Measurements from ENCODE around the gene RSPH4A. TPM values are rescaled to one million over a fixed set of nuclear protein-coding genes. Genes with fewer than 3 reads are reported as not detected.
"Not testable (repeated sequence)": the region's sequence is repeated elsewhere in the genome, so short reads cannot be mapped to it uniquely, and the experiment has no call there.

The RSPH4A gene
- total RNA-seq, 2 donors from 2014 or later = 0.10 to 0.11 TPM

DNA sequence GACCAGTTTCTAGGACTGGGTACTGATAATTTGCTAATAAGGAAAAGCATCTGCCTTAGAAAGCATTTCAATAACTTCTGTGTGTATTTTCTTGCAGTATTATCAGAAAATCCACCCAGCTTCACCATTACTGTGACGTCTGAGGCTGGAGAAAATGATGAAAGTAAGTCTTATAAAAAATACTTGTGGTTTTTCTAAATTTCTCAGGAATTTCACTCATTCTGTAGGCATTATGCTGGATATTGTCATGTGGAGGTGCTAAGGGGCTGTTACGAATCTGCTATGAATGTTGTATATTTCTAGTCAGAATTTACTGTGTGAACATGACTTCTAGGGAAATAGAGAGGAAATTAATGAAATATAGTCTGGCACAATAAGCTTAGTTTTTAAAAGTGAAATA lies 36.1 kb upstream of the RSPH4A start:
- Histone ChIP-seq H3K36me3 (no peaks in the 10 kb centered on the region), H3K4me1 (no peaks in the 10 kb centered on the region), H3K27ac (no peak overlapping the region), H3K9me3 (no peaks in the 10 kb centered on the region), H3K27me3 (no peaks in the 10 kb centered on the region), H3K9ac (ENCODE audit: low read depth in 2 of 2, low read length in 2 of 2) (no peak overlapping the region), H3K4me3 (no peak overlapping the region)
- intact Hi-C loops (cut with DNase I) = no loop called here
- TF ChIP-seq, protein P1, sequence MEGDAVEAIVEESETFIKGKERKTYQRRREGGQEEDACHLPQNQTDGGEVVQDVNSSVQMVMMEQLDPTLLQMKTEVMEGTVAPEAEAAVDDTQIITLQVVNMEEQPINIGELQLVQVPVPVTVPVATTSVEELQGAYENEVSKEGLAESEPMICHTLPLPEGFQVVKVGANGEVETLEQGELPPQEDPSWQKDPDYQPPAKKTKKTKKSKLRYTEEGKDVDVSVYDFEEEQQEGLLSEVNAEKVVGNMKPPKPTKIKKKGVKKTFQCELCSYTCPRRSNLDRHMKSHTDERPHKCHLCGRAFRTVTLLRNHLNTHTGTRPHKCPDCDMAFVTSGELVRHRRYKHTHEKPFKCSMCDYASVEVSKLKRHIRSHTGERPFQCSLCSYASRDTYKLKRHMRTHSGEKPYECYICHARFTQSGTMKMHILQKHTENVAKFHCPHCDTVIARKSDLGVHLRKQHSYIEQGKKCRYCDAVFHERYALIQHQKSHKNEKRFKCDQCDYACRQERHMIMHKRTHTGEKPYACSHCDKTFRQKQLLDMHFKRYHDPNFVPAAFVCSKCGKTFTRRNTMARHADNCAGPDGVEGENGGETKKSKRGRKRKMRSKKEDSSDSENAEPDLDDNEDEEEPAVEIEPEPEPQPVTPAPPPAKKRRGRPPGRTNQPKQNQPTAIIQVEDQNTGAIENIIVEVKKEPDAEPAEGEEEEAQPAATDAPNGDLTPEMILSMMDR (IDR thresholded peaks at IDR 0.05) = no peak
- DNase-seq = no peak

DNA sequence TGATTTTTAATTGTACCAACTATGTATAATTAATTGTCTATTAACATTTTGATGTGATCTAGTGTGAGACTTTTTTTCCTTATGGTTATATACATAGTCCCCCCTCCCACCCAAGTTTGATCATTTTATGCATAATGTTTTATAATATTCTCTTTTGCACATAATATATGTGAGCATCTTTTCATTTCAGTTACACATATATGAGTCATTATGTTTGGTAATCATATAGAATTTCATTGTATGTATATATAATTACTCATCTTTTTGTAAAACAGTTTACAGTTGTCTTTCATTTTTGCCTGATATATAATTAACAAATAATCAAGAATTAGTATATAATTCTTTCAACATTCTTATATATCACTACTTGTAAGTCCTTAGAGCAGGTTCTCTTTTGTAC lies 30.0 kb upstream of the RSPH4A start:
- Histone ChIP-seq H3K27me3 (no peaks in the 10 kb centered on the region), H3K36me3 (no peaks in the 10 kb centered on the region), H3K9ac (ENCODE audit: low read depth in 2 of 2, low read length in 2 of 2) (no peak overlapping the region), H3K27ac (no peak overlapping the region), H3K4me1 (no peaks in the 10 kb centered on the region), H3K4me3 (no peak overlapping the region), H3K9me3 (no peaks in the 10 kb centered on the region)
- intact Hi-C loops (cut with DNase I) = no loop called here
- TF ChIP-seq, protein P1 (IDR thresholded peaks at IDR 0.05) = no peak
- DNase-seq = no peak

- no peak overlapping the region for H3K4me3 ChIP-seq
- intact Hi-C loops (cut with DNase I) = no loop called here
- no peak overlapping the region for H3K27ac ChIP-seq
- no peak for DNase-seq
- no peaks in the 10 kb centered on the region for H3K27me3 ChIP-seq
- no peaks in the 10 kb centered on the region for H3K4me1 ChIP-seq
- TF ChIP-seq, protein P1 (IDR thresholded peaks at IDR 0.05) = no peak
- H3K9ac ChIP-seq (ENCODE audit: low read depth in 2 of 2, low read length in 2 of 2) = no peak overlapping the region
- no peaks in the 10 kb centered on the region for H3K9me3 ChIP-seq
- no peaks in the 10 kb centered on the region for H3K36me3 ChIP-seq
Measured at GRCh38 chr6:116586738-116587137, 29.5 kb upstream of the RSPH4A start.

GRCh38 chr6:116595247-116595646 lies 21.0 kb upstream of the RSPH4A start:
- H3K9ac ChIP-seq (ENCODE audit: low read depth in 2 of 2, low read length in 2 of 2) = no peak overlapping the region
- intact Hi-C loops (cut with DNase I) = no loop called here
- H3K4me3 ChIP-seq = no peak overlapping the region
- H3K4me1 ChIP-seq = no peaks in the 10 kb centered on the region
- TF ChIP-seq, protein P1 (IDR thresholded peaks at IDR 0.05) = no peak
- no peaks in the 10 kb centered on the region for H3K27me3 ChIP-seq
- no peaks in the 10 kb centered on the region for H3K9me3 ChIP-seq
- DNase-seq = no peak
- H3K36me3 ChIP-seq = peaks cover 3% of the 10 kb centered on the region
- no peak overlapping the region for H3K27ac ChIP-seq

- no peak for DNase-seq
- Histone ChIP-seq H3K27ac (no peak overlapping the region), H3K9me3 (no peaks in the 10 kb centered on the region), H3K9ac (ENCODE audit: low read depth in 2 of 2, low read length in 2 of 2) (no peak overlapping the region), H3K4me1 (no peaks in the 10 kb centered on the region), H3K4me3 (no peak overlapping the region), H3K36me3 (peaks cover 3% of the 10 kb centered on the region), H3K27me3 (no peaks in the 10 kb centered on the region)
- TF ChIP-seq, protein P1 (IDR thresholded peaks at IDR 0.05) = no peak
- intact Hi-C loops (cut with DNase I) = no loop called here
Measured at GRCh38 chr6:116596815-116597214, 19.5 kb upstream of the RSPH4A start.

- intact Hi-C loops (cut with DNase I); DNase-seq; H3K4me1 ChIP-seq; H3K36me3 ChIP-seq; H3K9ac ChIP-seq (ENCODE audit: low read depth in 2 of 2, low read length in 2 of 2); H3K27ac ChIP-seq; H3K9me3 ChIP-seq; H3K4me3 ChIP-seq; H3K27me3 ChIP-seq: not testable (repeated sequence)
Measured at GRCh38 chr6:116603916-116604315, 12.4 kb upstream of the RSPH4A start.

GRCh38 chr6:116604868-116605267 lies 11.4 kb upstream of the RSPH4A start:
- H3K27me3 ChIP-seq; DNase-seq; H3K4me1 ChIP-seq; H3K36me3 ChIP-seq; intact Hi-C loops (cut with DNase I); H3K9me3 ChIP-seq; H3K27ac ChIP-seq; H3K4me3 ChIP-seq; H3K9ac ChIP-seq (ENCODE audit: low read depth in 2 of 2, low read length in 2 of 2): not testable (repeated sequence)
